K562 (cell line): ENCODE results near the gene TMEM63A. TPM values are rescaled to one million over a fixed set of nuclear protein-coding genes. Genes with fewer than 3 reads are reported as not detected.
"Not testable (repeated sequence)": the region's sequence is repeated elsewhere in the genome, so short reads cannot be mapped to it uniquely, and the experiment has no call there.

ENCODE experiments used
- ATAC-seq: fragments of 200-7000 bp; cut with Tn5 transposase; 3 replicates; pipeline ENCODE4 v1.9.1; 2020; ENCODE audit warnings: moderate library complexity
- BruUV-seq: library from RNA; stranded (reverse); fragments of 400-500 nt; replicated peaks from 2 replicates; lab custom pipeline; 2021; lab: Mats Ljungman, UMichigan
- CTCF ChIA-PET: fragments of 300-600 bp; formaldehyde crosslinking; extraction: SDS; loops from one replicate; lab custom pipeline; 2021; ENCODE audit warnings: low intra/inter-chr PET ratio; lab: Yijun Ruan, JAX
- POLR2A ChIA-PET: fragments of 300-600, 350-650 bp; sonication (Branson Sonifier 250); formaldehyde crosslinking; extraction: SDS; loops from one replicate; lab custom pipeline; 2021; ENCODE audit warnings: antibody characterized with exemption, inconsistent platforms; lab: Yijun Ruan, JAX
- DNase-seq, 4 experiments: peaks; one replicate each; pipeline versions ENCODE4 v3.0.0 to v3.0.0-alpha.2; 2011 to 2018; ENCODE audit warnings: low spot score in 3 of 4, mixed read lengths in 3 of 4; ENCODE audit errors: extremely low read depth in 1 of 4
- FAIRE-seq: peaks from 2 replicates; lab custom pipeline; 2011; peaks lifted over from hg19 to GRCh38; lab: Jason Lieb, UNC
- H2AFZ ChIP-seq: 2 replicates; pipeline ENCODE4 v1.6.0; 2011; ENCODE audit warnings: low read depth, low read length, control low read depth, inconsistent platforms
- H3K27ac ChIP-seq: fragments of 200-600 bp; 3 replicates; pipeline ENCODE4 v1.8.0; 2011; ENCODE audit warnings: low read depth, mild to moderate bottlenecking, control low read depth, inconsistent platforms, low read length, moderate library complexity, mixed read lengths; ENCODE audit errors: extremely low read depth
- H3K27me3 ChIP-seq, 2 experiments: fragments of 300-600 bp in 1 of 2; 2 replicates in 1 of 2; 3 replicates in 1 of 2; pipeline versions ENCODE4 v1.6.0 to v1.8.0; 2011; ENCODE audit warnings: inconsistent platforms in 2 of 2, low read length in 2 of 2, mild to moderate bottlenecking in 1 of 2, mixed read lengths in 1 of 2, moderate library complexity in 1 of 2; ENCODE audit not compliant: control insufficient read depth in 2 of 2, insufficient read depth in 2 of 2
- H3K36me3 ChIP-seq: fragments of 300-600 bp; 3 replicates; pipeline ENCODE4 v1.8.0; 2011; ENCODE audit warnings: mild to moderate bottlenecking, low read length, inconsistent platforms; ENCODE audit not compliant: control insufficient read depth, insufficient read depth
- H3K4me1 ChIP-seq, 2 experiments: fragments of 200-600 bp in 1 of 2; replicated peaks in 1 of 2; 2 replicates in 1 of 2; 3 replicates in 1 of 2; pipeline versions ENCODE4 v1.5.1 to v1.8.0; 2011; ENCODE audit warnings: inconsistent platforms in 2 of 2, low read length in 2 of 2, mild to moderate bottlenecking in 1 of 2, mixed read lengths in 1 of 2, moderate library complexity in 1 of 2; ENCODE audit not compliant: control insufficient read depth in 2 of 2, insufficient read depth in 2 of 2
- H3K4me2 ChIP-seq: 2 replicates; pipeline ENCODE4 v1.6.1; 2011; ENCODE audit warnings: low read length, control low read depth, inconsistent platforms, mixed read lengths; ENCODE audit not compliant: insufficient read depth
- H3K4me3 ChIP-seq: fragments of 200-600 bp; sonication (generic), shearing (Covaris generic); 2 replicates; pipeline ENCODE4 v1.5.1; 2016; ENCODE audit warnings: control low read depth, inconsistent platforms
- H3K79me2 ChIP-seq: fragments of 200-600 bp; 3 replicates; pipeline ENCODE4 v1.8.0; 2011; ENCODE audit warnings: low read length, inconsistent platforms; ENCODE audit not compliant: control insufficient read depth, insufficient read depth
- H3K9ac ChIP-seq, 2 experiments: 2 replicates each; pipeline versions ENCODE4 v1.6.0 to v1.6.1; 2011; ENCODE audit warnings: low read depth in 2 of 2, low read length in 2 of 2, control low read depth in 1 of 2, inconsistent platforms in 1 of 2, mild to moderate bottlenecking in 1 of 2, mixed read lengths in 1 of 2; ENCODE audit not compliant: insufficient read depth in 1 of 2
- H3K9me1 ChIP-seq: one replicate; pipeline ENCODE4 v1.6.0; 2011; ENCODE audit warnings: inconsistent platforms, mild to moderate bottlenecking, low read length, moderate library complexity; ENCODE audit not compliant: control insufficient read depth, insufficient read depth
- H3K9me3 ChIP-seq: replicated peaks from 2 replicates; pipeline ENCODE4 v1.5.1; 2011; ENCODE audit warnings: low read depth, low read length, inconsistent platforms; ENCODE audit not compliant: control insufficient read depth, insufficient read depth
- H4K20me1 ChIP-seq: replicated peaks from 2 replicates; pipeline ENCODE4 v1.6.1; 2011; ENCODE audit warnings: low read length, inconsistent platforms, mixed read lengths; ENCODE audit not compliant: control insufficient read depth, insufficient read depth
- CTCF ChIP-seq, 3 experiments: IDR thresholded peaks in 2 of 3; conservative IDR thresholded peaks in 1 of 3; 2 replicates each; pipeline ENCODE4 v1.5.1; 2011 to 2012; ENCODE audit warnings: low read length in 3 of 3, mild to moderate bottlenecking in 3 of 3, control low read depth in 2 of 3, improper control_type of control experiment in 1 of 3, inconsistent platforms in 1 of 3, low read depth in 1 of 3, mixed read lengths in 1 of 3, moderate library complexity in 1 of 3; ENCODE audit not compliant: insufficient read depth in 2 of 3
- E2F5 ChIP-seq: sonication (generic); formaldehyde crosslinking; IDR thresholded peaks from 2 replicates; pipeline ENCODE4 v1.8.0; 2022; ENCODE audit warnings: mild to moderate bottlenecking, missing genetic modification reagents
- GTF2E2 ChIP-seq: fragments of 200-800 bp; sonication (Bioruptor generic); IDR thresholded peaks from 2 replicates; pipeline ENCODE4 v1.6.1; 2016; ENCODE audit warnings: missing genetic modification characterization, missing compliant biosample characterization
- SP1 ChIP-seq: sonication (generic); formaldehyde crosslinking; IDR thresholded peaks from 2 replicates; pipeline ENCODE4 v1.8.1; 2022; ENCODE audit warnings: mild to moderate bottlenecking, missing genetic modification reagents
- ZBTB2 ChIP-seq: fragments of 450-650 bp; IDR thresholded peaks from 2 replicates; pipeline ENCODE4 v1.6.1; 2016; ENCODE audit warnings: antibody characterized with exemption
- ZBTB33 ChIP-seq: sonication (generic); formaldehyde crosslinking; IDR thresholded peaks from 2 replicates; pipeline ENCODE4 v1.8.1; 2023; ENCODE audit warnings: mild to moderate bottlenecking, missing genetic modification reagents
- ZFX ChIP-seq: sonication (generic); formaldehyde crosslinking; IDR thresholded peaks from 2 replicates; pipeline ENCODE4 v1.8.0; 2022; ENCODE audit warnings: mild to moderate bottlenecking, missing genetic modification reagents, moderate library complexity
- ZNF740 ChIP-seq, 3 experiments: fragments of 200-800 bp in 1 of 3; sonication (Bioruptor generic) in 1 of 3; sonication (generic) in 1 of 3; formaldehyde crosslinking in 1 of 3; IDR thresholded peaks; 2 replicates each; pipeline versions ENCODE4 v1.6.1 to v1.8.0; 2016 to 2022; ENCODE audit warnings: mild to moderate bottlenecking in 2 of 3, missing compliant biosample characterization in 2 of 3, missing genetic modification characterization in 2 of 3, missing genetic modification reagents in 1 of 3
- WGBS: fragments of 100-300 bp; shearing (Covaris generic); methylation state at CpG from one replicate; pipeline ENCODE4 v1.1.6; 2016; ENCODE audit warnings: low coverage, mixed read lengths; ENCODE audit not compliant: insufficient coverage; ENCODE audit errors: missing lambda C conversion rate; 5-methylcytosine and 5-hydroxymethylcytosine counted together
- in situ Hi-C: fragments of 300-500 bp; cut with MboI; formaldehyde crosslinking; loops from 4 replicates; pipeline ENCODE4 v1.15.0; 2018; ENCODE audit warnings: inconsistent platforms, mixed read lengths
- intact Hi-C: fragments of 100-400 bp; cut with micrococcal nuclease; formaldehyde crosslinking; loops from 2 replicates; pipeline ENCODE4 v1.14.2; 2022
- polyA plus RNA-seq, 8 experiments: library from polyadenylated mRNA; depleted of rRNA in 4 of 8; stranded (reverse) in 5 of 8; unstranded in 3 of 8; fragments of >200 nt; fragmentation: Nextera tagmentation in 2 of 8; fragmentation: Illumina TruSeq in 1 of 8; extraction: Ambion mirVana in 2 of 8; extraction: Trizol in 1 of 8; gene quantifications; 2 replicates each; pipeline versions ENCODE4 v1.2.1 to v1.2.3, GENCODE V29; 2011 to 2014; ENCODE audit warnings: inconsistent platforms in 1 of 8, missing spikeins in 1 of 8
- total RNA-seq, 7 experiments: library from RNA; depleted of rRNA in 6 of 7; stranded (reverse); fragments of >200 nt in 6 of 7; fragmentation: Illumina TruSeq in 2 of 7; extraction: Trizol in 2 of 7; gene quantifications; 2 replicates each; pipeline versions ENCODE4 v1.2.1 to v1.2.3, GENCODE V29; 2011 to 2021; ENCODE audit warnings: low replicate concordance in 1 of 7

Gene TMEM63A
- total and polyA plus RNA-seq, 9 of the 15 experiments (the other 6 are each of a cell fraction or from before 2014, with no cell fraction given): 2.0 to 54.6 (median 17.5) TPM

GRCh38 chr1:225810579-225811538 lies 71.3 kb downstream of the TMEM63A start:
- H3K36me3 ChIP-seq; H3K27ac ChIP-seq; H3K79me2 ChIP-seq; DNase-seq; ATAC-seq; H4K20me1 ChIP-seq; H3K9me1 ChIP-seq; in situ Hi-C loops; H3K27me3 ChIP-seq; H3K9me3 ChIP-seq; TF ChIP-seq ZNF740 (tag; IDR thresholded peaks at IDR 0.05): not testable (repeated sequence)
- ChIA-PET POLR2A (interaction anchor here (0.6 to 4.3 kb wide), 6 partner anchors 12 to 112 kb away, joined by 3 to 22 read pairs (median 4); no protein-coding TSS in a partner anchor), CTCF (interaction anchor here (0.5 to 0.6 kb wide), 2 partner anchors 24 to 167 kb away, joined by 3 read pairs; no protein-coding TSS in a partner anchor)
- Histone ChIP-seq H3K9ac (peak overlapping the region; percentile 43 to 94; a peak in 3 of 4 replicates), H3K4me2 (peak overlapping the region; percentile 83), H3K4me3 (peak overlapping the region; percentile 48), H2AFZ (peak overlapping the region; percentile 93), H3K4me1 (peaks cover 17 to 30% of the 10 kb centered on the region in 2 experiments)
- TSS peak; percentile 60 for BruUV-seq
- 59% methylated on average over 29 of the region's 29 CpGs for WGBS
- TF ChIP-seq ZBTB2 (0 out of 2 replicates have a peak, but pooled peaks have one; percentile 34), GTF2E2 (tag) (0 out of 2 replicates have a peak, but pooled peaks have one; percentile 1), ZBTB33 (CRISPR knock-in tag) (peak; percentile 82), ZFX (CRISPR knock-in tag) (0 out of 2 replicates have a peak, but pooled peaks have one; percentile 5), CTCF (IDR thresholded peaks at IDR 0.05 in 2 of 3, conservative IDR thresholded peaks at IDR 0.05 in 1 of 3; ENCODE audit: insufficient read depth in 2 of 3, low read depth in 1 of 3, low read length in 3 of 3) (0 out of 6 replicates have a peak, but pooled peaks of 1 of the 3 experiments have one; percentile 6), E2F5 (CRISPR knock-in tag) (0 out of 2 replicates have a peak, but pooled peaks have one; percentile 69), SP1 (CRISPR knock-in tag) (0 out of 2 replicates have a peak, but pooled peaks have one; percentile 47), ZNF740 (CRISPR knock-in tag; IDR thresholded peaks at IDR 0.05) (peak; percentile 48; the same call in 1 of the 2 replicates)
- peak; percentile 37 for FAIRE-seq
- intact Hi-C loops: loop anchor here (2.0 to 5.0 kb wide), 2 partner anchors 34 to 251 kb away; partner anchors contain the start of genes H3-3A and SRP9
